ENCODE data around the gene LRRC4C. TPM values are rescaled to one million over a fixed set of nuclear protein-coding genes. Genes with fewer than 3 reads are reported as not detected.

The LRRC4C gene
- total RNA-seq, 1 experiment from 2014 or later, result 0.13 TPM

- H2AFZ ChIP-seq (ENCODE audit: low read length), result no peak overlapping the region
- H2BK20ac ChIP-seq (ENCODE audit: low read depth, low read length, poor library complexity, severe bottlenecking), result no peak overlapping the region
- no peak overlapping the region for H3K9ac ChIP-seq (ENCODE audit: extremely low read depth, insufficient read length, low read length)
- H4K5ac ChIP-seq (ENCODE audit: insufficient read length, low read depth, low read length), result no peak overlapping the region
- no peak overlapping the region for H2BK5ac ChIP-seq (ENCODE audit: insufficient read length, low read length)
- no peak overlapping the region for H2BK120ac ChIP-seq (ENCODE audit: low read depth, low read length, poor library complexity, severe bottlenecking)
- no peaks in the 10 kb centered on the region for H3K79me2 ChIP-seq (ENCODE audit: insufficient read depth, low read length)
- Mint-ChIP-seq H3K27me3 (ENCODE audit: low read depth) (no peaks in the 10 kb centered on the region), H3K36me3 (ENCODE audit: insufficient read depth in 1 of 3, low read depth in 3 of 3) (no peaks in the 10 kb centered on the region; a peak in 1 of 7 replicates), H3K9me3 (no peaks in the 10 kb centered on the region), H3K27ac (peak overlapping the region; percentile 1 to 98 (median 97); a peak in 6 of 7 replicates), H3K4me1 (peaks cover 47 to 48% of the 10 kb centered on the region in 2 experiments), H3K4me3 (no peak overlapping the region; a peak in 1 of 5 replicates)
- no peak overlapping the region for H2BK12ac ChIP-seq (ENCODE audit: insufficient read length, low read depth, low read length)
- H3K56ac ChIP-seq (ENCODE audit: insufficient read length, low read depth, low read length), result no peak overlapping the region
- no peak overlapping the region for H2BK15ac ChIP-seq (ENCODE audit: low read depth, low read length)
- H3K79me1 ChIP-seq (ENCODE audit: insufficient read depth, low read depth, low read length, poor library complexity, severe bottlenecking), result no peaks in the 10 kb centered on the region
- peak overlapping the region; percentile 42 for H3K27ac ChIP-seq (ENCODE audit: insufficient read length, low read depth, low read length)
- H3K4me1 ChIP-seq (ENCODE audit: insufficient read depth, low read length), result peaks cover 7% of the 10 kb centered on the region; the same call in 1 of the 2 replicates
- DNase-seq, result peak; percentile 28
- H3K4me2 ChIP-seq (ENCODE audit: insufficient read depth, insufficient read length, low read length), result peak overlapping the region; percentile 27
- H4K20me1 ChIP-seq (ENCODE audit: control insufficient read depth, insufficient read depth, insufficient read length), result no peaks in the 10 kb centered on the region
- no peak overlapping the region for H2AK5ac ChIP-seq (ENCODE audit: insufficient read length, low read length)
- no peak overlapping the region for H4K8ac ChIP-seq (replicated peaks; ENCODE audit: insufficient read length, low read depth, low read length)
- no peak overlapping the region for H3K18ac ChIP-seq (ENCODE audit: insufficient read length, low read depth, low read length)
- H3T11ph ChIP-seq (ENCODE audit: low read length), result no peak overlapping the region
- H3K23me2 ChIP-seq (ENCODE audit: insufficient read length, low read depth, low read length, poor library complexity, severe bottlenecking), result no peaks in the 10 kb centered on the region
- H3K14ac ChIP-seq (ENCODE audit: insufficient read depth, low read length), result no peak overlapping the region
- no peaks in the 10 kb centered on the region for H3K27me3 ChIP-seq (ENCODE audit: insufficient read depth, low read length)
- TF ChIP-seq CTCF (conservative IDR thresholded peaks at IDR 0.05), result no peak
- H3K9me3 ChIP-seq (ENCODE audit: control insufficient read depth, low read depth, low read length), result no peaks in the 10 kb centered on the region
- no peak overlapping the region for H4K91ac ChIP-seq (ENCODE audit: insufficient read length, low read depth, low read length)
- H3K4ac ChIP-seq (ENCODE audit: low read depth, low read length), result no peak overlapping the region
- WGBS (ENCODE audit: extremely low coverage, insufficient read length, low lambda C conversion rate), result no CpG with 5 or more reads among the region's 1 CpG
- no peak overlapping the region for H3K23ac ChIP-seq (ENCODE audit: insufficient read length, low read depth, low read length)
These were observed 3.2 kb downstream of the LRRC4C start for GRCh38 chr11:41456269-41456668.

Measured in H9 (cell line).